Osteoblast (primary cell): ENCODE results near the gene SLC9A5. TPM values are rescaled to one million over a fixed set of nuclear protein-coding genes. Genes with fewer than 3 reads are reported as not detected.

Experiments
- DNase-seq: peaks from one replicate; pipeline ENCODE4 v3.0.0; 2011; ENCODE audit warnings: low spot score, mixed read lengths; ENCODE audit not compliant: insufficient read length; ENCODE audit errors: missing footprints
- H2AFZ ChIP-seq: 2 replicates; pipeline ENCODE4 v1.6.0; 2011; ENCODE audit warnings: mild to moderate bottlenecking, low read length
- H3K27ac ChIP-seq: 2 replicates; pipeline ENCODE4 v1.5.1; 2011; ENCODE audit warnings: mild to moderate bottlenecking, low read depth, low read length, moderate library complexity
- H3K27me3 ChIP-seq: 2 replicates; pipeline ENCODE4 v1.6.0; 2012; ENCODE audit warnings: mild to moderate bottlenecking, control low read depth, inconsistent platforms, low read length, moderate library complexity; ENCODE audit not compliant: insufficient read depth
- H3K36me3 ChIP-seq: 2 replicates; pipeline ENCODE4 v1.5.1; 2011; ENCODE audit warnings: mild to moderate bottlenecking, low read length, control low read depth, moderate library complexity; ENCODE audit not compliant: insufficient read depth
- H3K4me1 ChIP-seq: 2 replicates; pipeline ENCODE4 v1.5.1; 2011; ENCODE audit warnings: mild to moderate bottlenecking, low read length, control low read depth, moderate library complexity; ENCODE audit not compliant: insufficient read depth
- H3K4me2 ChIP-seq: 2 replicates; pipeline ENCODE4 v1.6.0; 2011; ENCODE audit warnings: mild to moderate bottlenecking, low read length; ENCODE audit not compliant: insufficient read depth
- H3K4me3 ChIP-seq: fragments of 200-600 bp; sonication (generic); 3 replicates; pipeline ENCODE4 v1.5.1; 2012; ENCODE audit warnings: mild to moderate bottlenecking, low read length, inconsistent platforms; ENCODE audit not compliant: insufficient read depth
- H3K79me2 ChIP-seq: 2 replicates; pipeline ENCODE4 v1.6.0; 2012; ENCODE audit warnings: mild to moderate bottlenecking, low read length, control low read depth, inconsistent platforms; ENCODE audit not compliant: insufficient read depth
- H3K9me3 ChIP-seq: 2 replicates; pipeline ENCODE4 v1.5.1; 2011; ENCODE audit warnings: low read depth, low read length, control low read depth
- H4K20me1 ChIP-seq: 2 replicates; pipeline ENCODE4 v1.6.0; 2012; ENCODE audit warnings: mild to moderate bottlenecking, low read length, control low read depth; ENCODE audit not compliant: insufficient read depth
- total RNA-seq: library from RNA; depleted of rRNA; stranded (reverse); fragments of >200 nt; gene quantifications from 2 replicates; pipeline ENCODE4 v1.2.3, GENCODE V29; 2012
- TF ChIP-seq, protein P1 (sequence below): IDR thresholded peaks from 2 replicates; pipeline ENCODE4 v1.5.1; 2011; ENCODE audit warnings: mild to moderate bottlenecking, low read depth, low read length, moderate library complexity; ENCODE audit errors: extremely low read depth

The SLC9A5 gene
- total RNA-seq, 1 donor = 3.6 TPM

DNA sequence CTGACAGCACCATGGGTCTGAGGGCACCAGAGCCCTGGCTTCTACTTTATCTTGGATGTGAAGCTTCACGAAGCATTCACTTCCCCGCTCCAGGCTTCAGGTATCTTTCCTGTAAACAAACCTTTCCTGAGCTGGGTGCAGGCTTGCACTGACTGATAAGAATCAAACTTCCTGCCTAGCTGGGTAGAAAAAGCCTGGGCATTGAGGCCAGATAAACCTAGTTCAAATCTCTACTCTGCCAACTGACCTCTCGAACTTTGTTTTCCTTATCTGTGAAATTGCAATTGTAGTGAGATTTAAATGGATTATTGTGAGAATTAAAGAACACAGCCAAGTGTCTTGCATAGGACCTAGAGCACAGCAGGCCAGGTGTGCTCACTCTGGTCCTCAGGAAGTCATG is 24.8 kb upstream of the SLC9A5 start:
- TF ChIP-seq, protein P1, sequence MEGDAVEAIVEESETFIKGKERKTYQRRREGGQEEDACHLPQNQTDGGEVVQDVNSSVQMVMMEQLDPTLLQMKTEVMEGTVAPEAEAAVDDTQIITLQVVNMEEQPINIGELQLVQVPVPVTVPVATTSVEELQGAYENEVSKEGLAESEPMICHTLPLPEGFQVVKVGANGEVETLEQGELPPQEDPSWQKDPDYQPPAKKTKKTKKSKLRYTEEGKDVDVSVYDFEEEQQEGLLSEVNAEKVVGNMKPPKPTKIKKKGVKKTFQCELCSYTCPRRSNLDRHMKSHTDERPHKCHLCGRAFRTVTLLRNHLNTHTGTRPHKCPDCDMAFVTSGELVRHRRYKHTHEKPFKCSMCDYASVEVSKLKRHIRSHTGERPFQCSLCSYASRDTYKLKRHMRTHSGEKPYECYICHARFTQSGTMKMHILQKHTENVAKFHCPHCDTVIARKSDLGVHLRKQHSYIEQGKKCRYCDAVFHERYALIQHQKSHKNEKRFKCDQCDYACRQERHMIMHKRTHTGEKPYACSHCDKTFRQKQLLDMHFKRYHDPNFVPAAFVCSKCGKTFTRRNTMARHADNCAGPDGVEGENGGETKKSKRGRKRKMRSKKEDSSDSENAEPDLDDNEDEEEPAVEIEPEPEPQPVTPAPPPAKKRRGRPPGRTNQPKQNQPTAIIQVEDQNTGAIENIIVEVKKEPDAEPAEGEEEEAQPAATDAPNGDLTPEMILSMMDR = no peak
- no peaks in the 10 kb centered on the region for H3K27me3 ChIP-seq
- peaks cover 12% of the 10 kb centered on the region for H4K20me1 ChIP-seq
- no peak for DNase-seq
- peaks cover 16% of the 10 kb centered on the region for H3K4me1 ChIP-seq
- H3K4me3 ChIP-seq = no peak overlapping the region
- peaks cover 18% of the 10 kb centered on the region for H3K36me3 ChIP-seq
- H3K4me2 ChIP-seq = no peak overlapping the region
- peaks cover 35% of the 10 kb centered on the region for H3K79me2 ChIP-seq
- H3K27ac ChIP-seq = no peak overlapping the region
- no peaks in the 10 kb centered on the region for H3K9me3 ChIP-seq
- no peak overlapping the region for H2AFZ ChIP-seq

DNA sequence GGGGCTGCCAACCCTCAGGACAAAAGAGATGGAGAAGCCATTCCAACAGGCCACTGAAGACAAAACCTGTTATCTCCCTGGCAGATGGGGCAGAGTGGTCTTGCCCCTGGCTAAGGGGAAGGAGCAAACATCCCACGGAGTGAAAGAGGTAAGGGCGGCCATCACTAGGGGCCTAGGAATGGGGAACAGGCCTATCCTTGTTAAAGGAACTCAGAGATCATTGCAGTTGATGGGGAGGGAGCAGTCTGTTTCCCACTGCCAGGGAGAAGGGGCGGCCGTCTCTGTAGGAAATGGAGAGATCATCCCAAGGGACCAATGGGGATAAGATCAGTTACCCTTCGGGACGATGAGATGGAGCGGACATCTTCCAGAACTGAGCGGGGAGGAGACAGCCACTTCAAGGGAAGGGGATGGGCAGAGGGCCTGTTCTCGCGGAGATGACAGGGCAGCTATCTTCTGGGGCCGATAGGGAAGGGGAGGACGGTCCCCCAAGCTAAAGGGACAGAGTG is 22.4 kb upstream of the SLC9A5 start:
- Histone ChIP-seq H3K9me3 (no peaks in the 10 kb centered on the region), H3K27me3 (no peaks in the 10 kb centered on the region), H3K36me3 (peaks cover 41% of the 10 kb centered on the region), H4K20me1 (peaks cover 17% of the 10 kb centered on the region), H3K4me3 (peak overlapping the region; percentile 100), H3K79me2 (peaks cover 52% of the 10 kb centered on the region), H3K27ac (peak overlapping the region; percentile 94), H3K4me1 (peaks cover 16% of the 10 kb centered on the region), H3K4me2 (peak overlapping the region; percentile 97), H2AFZ (peak overlapping the region; percentile 96)
- no peak for DNase-seq
- TF ChIP-seq, protein P1 = no peak

DNA sequence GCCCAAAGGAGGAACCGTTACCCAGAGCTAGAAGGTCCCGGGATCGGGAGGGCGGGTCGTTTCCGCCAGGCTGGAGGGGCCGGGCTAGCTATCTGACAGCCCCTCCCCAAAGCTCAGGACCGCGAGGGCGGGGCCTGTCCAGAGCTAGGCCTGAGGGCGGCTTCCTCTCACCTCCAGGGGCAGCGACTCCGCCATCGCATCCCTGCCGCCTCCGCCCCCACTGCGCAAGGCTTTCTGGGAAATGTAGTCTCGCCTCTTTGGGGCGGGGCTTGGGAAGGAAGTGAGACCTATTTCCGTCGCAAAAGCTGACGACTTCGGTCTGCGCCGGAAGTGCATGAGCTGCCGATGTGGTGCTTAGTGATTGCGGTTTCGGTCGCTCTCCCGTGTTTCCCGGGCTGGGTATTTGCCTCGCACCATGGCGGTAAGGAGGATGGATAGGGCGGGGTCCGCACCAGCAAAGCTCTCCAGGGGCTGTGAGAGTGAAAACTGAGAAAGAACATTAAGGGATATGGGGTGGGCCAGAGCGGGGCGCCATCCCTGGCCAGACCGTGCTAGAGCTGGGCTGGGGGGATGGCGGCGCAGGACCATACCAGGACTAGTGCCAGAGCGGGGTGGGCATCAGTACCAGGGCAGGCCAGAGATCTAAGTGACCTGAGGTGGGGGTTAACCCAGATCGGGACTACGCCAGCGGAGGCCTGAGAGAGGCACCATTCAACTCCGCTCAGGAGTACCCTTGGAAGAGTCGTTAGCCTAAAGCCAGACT is 21.8 kb upstream of the SLC9A5 start, which contains the start of gene TMEM208:
Gene TMEM208, plus strand, starts transcription at position 327 of the 763 bp plus-strand sequence. Its CDS starts 89 bp downstream, at position 416.
- TF ChIP-seq, protein P1 = no peak

DNA sequence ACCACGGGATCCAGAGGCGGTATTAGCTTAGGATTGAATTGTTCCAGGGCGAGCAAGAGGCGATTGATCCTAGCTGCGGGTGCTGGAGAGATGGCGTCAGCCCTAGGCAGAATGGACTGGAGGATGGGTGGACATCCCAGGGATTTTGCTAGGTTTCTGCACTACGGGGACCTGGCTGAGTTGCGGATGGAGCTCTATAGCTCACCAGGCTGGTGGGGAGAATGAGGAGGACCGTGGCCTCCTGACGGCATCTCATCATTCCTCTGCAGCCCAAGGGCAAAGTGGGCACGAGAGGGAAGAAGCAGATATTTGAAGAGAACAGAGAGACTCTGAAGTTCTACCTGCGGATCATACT is 21.2 kb upstream of the SLC9A5 start:
- Histone ChIP-seq H3K4me3 (peak overlapping the region; percentile 100), H3K79me2 (peaks cover 53% of the 10 kb centered on the region), H3K27me3 (no peaks in the 10 kb centered on the region), H3K4me2 (peak overlapping the region; percentile 96), H4K20me1 (peaks cover 17% of the 10 kb centered on the region), H3K4me1 (peaks cover 16% of the 10 kb centered on the region), H2AFZ (peak overlapping the region; percentile 76), H3K27ac (peak overlapping the region; percentile 94), H3K36me3 (peaks cover 47% of the 10 kb centered on the region), H3K9me3 (no peaks in the 10 kb centered on the region)
- DNase-seq = no peak
- TF ChIP-seq, protein P1 = no peak

More for the DNA sequence above, 21.8 kb upstream of the SLC9A5 start, which contains the start of gene TMEM208:
- H3K27ac ChIP-seq = peak within 1 kb of the TSS; percentile 94
- no peaks in the 10 kb centered on the region for H3K9me3 ChIP-seq
- peak within 1 kb of the TSS; percentile 96 for H2AFZ ChIP-seq
- DNase-seq = peak; percentile 98
- H3K4me2 ChIP-seq = peak within 1 kb of the TSS; percentile 97
- peaks cover 53% of the 10 kb centered on the region for H3K79me2 ChIP-seq
- peaks cover 16% of the 10 kb centered on the region for H3K4me1 ChIP-seq
- peaks cover 48% of the 10 kb centered on the region for H3K36me3 ChIP-seq
- peaks cover 17% of the 10 kb centered on the region for H4K20me1 ChIP-seq
- H3K4me3 ChIP-seq = peak within 1 kb of the TSS; percentile 100
- H3K27me3 ChIP-seq = no peaks in the 10 kb centered on the region
